GM19467 (cell line): ENCODE data around the gene OTOF.
"Not testable (repeated sequence)": the region's sequence is repeated elsewhere in the genome, so short reads cannot be mapped to it uniquely, and the experiment has no call there.

Source experiments
- ATAC-seq: cut with Tn5 transposase; IDR thresholded peaks from one replicate; pipeline ENCODE4 v1.9.1; 2021; ENCODE audit warnings: mild to moderate bottlenecking, moderate library complexity; ENCODE audit not compliant: unreplicated experiment

Gene OTOF

GRCh38 chr2:26481706-26482105, 3.8 kb upstream of the OTOF start:
- no peak for ATAC-seq

GRCh38 chr2:26480566-26481423, 2.9 kb upstream of the OTOF start:
- no peak for ATAC-seq

- ATAC-seq = no peak
Measured at GRCh38 chr2:26479789-26480565, 2.1 kb upstream of the OTOF start.

GRCh38 chr2:26479131-26479788, 1.3 kb upstream of the OTOF start:
- no peak for ATAC-seq

- ATAC-seq = no peak
Measured at GRCh38 chr2:26478366-26478765, 442 bp upstream of the OTOF start.

GRCh38 chr2:26477126-26477910, 606 bp downstream of the OTOF start:
- ATAC-seq = no peak

- ATAC-seq = no peak
Measured at GRCh38 chr2:26475832-26476501, 2.0 kb downstream of the OTOF start.

GRCh38 chr2:26475037-26475436, 2.9 kb downstream of the OTOF start:
- ATAC-seq = no peak

- ATAC-seq = no peak
Measured at GRCh38 chr2:26474261-26474785, 3.6 kb downstream of the OTOF start.

- ATAC-seq = no peak
Measured at GRCh38 chr2:26473796-26474195, 4.1 kb downstream of the OTOF start.

GRCh38 chr2:26472821-26473655, 4.9 kb downstream of the OTOF start:
- no peak for ATAC-seq

GRCh38 chr2:26471766-26472706, 5.9 kb downstream of the OTOF start:
- ATAC-seq = no peak

- no peak for ATAC-seq
Measured at GRCh38 chr2:26471289-26471688, 6.6 kb downstream of the OTOF start.

GRCh38 chr2:26470601-26471260, 7.2 kb downstream of the OTOF start:
- ATAC-seq = no peak

GRCh38 chr2:26469955-26470354, 8.0 kb downstream of the OTOF start:
- no peak for ATAC-seq

- no peak for ATAC-seq
Measured at GRCh38 chr2:26469092-26469710, 8.7 kb downstream of the OTOF start.

- not testable (repeated sequence) for ATAC-seq
Measured at GRCh38 chr2:26468544-26468943, 9.4 kb downstream of the OTOF start.
